ENCODE results near the gene NPAS3. TPM values are rescaled to one million over a fixed set of nuclear protein-coding genes. Genes with fewer than 3 reads are reported as not detected.

Gene NPAS3
- total RNA-seq, 1 donor from 2014 or later, result 1.6 TPM

DNA sequence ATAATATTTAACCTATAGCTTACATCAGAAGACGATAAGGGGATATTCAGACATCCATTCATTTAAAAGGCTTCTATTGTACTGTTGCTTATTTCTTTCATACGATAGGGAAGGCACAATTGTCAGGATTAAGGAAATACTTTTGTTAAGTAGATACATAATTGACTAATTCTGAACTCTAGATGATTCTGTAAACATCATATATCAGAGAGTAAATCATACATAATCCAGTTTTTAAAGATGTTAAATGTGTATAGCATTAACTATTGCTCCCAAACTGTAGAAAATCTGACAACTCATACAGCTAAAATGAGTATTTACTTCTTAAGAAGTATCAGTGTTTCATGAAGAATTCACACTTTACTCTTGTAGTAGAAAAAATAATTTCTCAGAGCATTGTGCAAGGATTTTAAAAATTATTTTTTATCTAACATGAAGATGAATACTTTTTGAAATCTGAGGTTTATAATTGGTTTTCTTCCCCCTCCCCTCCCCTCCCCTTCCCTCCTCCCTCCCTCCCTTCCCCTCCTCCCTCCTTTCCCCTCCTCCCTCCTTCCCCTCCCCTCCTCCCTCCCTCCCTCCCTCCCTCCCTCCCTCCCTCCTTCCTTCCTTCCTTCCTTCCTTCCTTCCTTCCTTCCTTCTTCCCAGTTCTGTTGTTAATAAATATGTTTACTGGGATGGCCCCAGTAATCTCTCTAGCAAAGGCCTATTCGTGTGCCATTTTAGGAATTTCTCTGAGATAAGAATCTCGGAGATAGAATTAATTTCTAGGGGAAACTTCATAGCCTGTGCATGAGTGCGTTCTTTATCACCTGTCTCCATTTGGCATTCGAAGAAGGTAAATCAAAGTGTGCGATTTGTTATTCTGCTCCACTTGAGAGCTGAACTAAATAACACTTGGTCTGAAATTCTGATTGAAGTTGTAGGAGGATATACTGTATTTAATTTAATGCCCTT lies 2.3 kb downstream of the NPAS3 start:
- no peak for DNase-seq (ENCODE audit: low spot score)
- peaks cover 15% of the 10 kb centered on the region for H3K4me1 Mint-ChIP-seq (ENCODE audit: unreplicated experiment)
- no peaks in the 10 kb centered on the region for H3K9me3 Mint-ChIP-seq (ENCODE audit: unreplicated experiment)
- no peak overlapping the region for H3K4me3 Mint-ChIP-seq (ENCODE audit: unreplicated experiment)
- peaks cover 11% of the 10 kb centered on the region for H3K27me3 Mint-ChIP-seq (ENCODE audit: unreplicated experiment)
- no peak for TF ChIP-seq CTCF (IDR thresholded peaks at IDR 0.05; ENCODE audit: unreplicated experiment)
- H3K27ac Mint-ChIP-seq (ENCODE audit: unreplicated experiment), result no peak overlapping the region
- H3K36me3 Mint-ChIP-seq (ENCODE audit: low read depth, unreplicated experiment), result peaks cover 4% of the 10 kb centered on the region

GRCh38 chr14:32941668-32942065 lies 3.0 kb downstream of the NPAS3 start:
- H3K27ac Mint-ChIP-seq (ENCODE audit: unreplicated experiment), result no peak overlapping the region
- peaks cover 12% of the 10 kb centered on the region for H3K4me1 Mint-ChIP-seq (ENCODE audit: unreplicated experiment)
- no peak overlapping the region for H3K4me3 Mint-ChIP-seq (ENCODE audit: unreplicated experiment)
- H3K36me3 Mint-ChIP-seq (ENCODE audit: low read depth, unreplicated experiment), result peaks cover 4% of the 10 kb centered on the region
- H3K27me3 Mint-ChIP-seq (ENCODE audit: unreplicated experiment), result peaks cover 11% of the 10 kb centered on the region
- TF ChIP-seq CTCF (IDR thresholded peaks at IDR 0.05; ENCODE audit: unreplicated experiment), result no peak
- H3K9me3 Mint-ChIP-seq (ENCODE audit: unreplicated experiment), result no peaks in the 10 kb centered on the region
- DNase-seq (ENCODE audit: low spot score), result no peak

DNA sequence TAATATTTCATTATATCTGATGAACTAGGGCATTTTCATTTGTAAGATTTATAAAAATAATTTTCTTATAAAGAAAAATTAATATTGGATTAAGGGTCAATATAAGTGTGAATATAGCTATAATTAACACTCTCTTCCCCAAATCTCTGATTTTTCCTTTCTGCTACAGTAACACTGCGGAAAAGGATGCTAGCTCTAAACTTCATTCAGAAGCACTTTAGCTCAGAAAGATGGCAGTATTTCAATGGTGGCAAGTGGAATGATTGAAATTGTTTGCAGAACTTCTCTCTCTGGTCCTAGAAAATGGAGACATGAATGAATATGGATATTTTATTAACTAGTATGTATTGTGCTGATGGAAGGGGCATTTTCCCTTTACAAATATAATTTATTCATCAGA lies 8.4 kb downstream of the NPAS3 start:
- no peaks in the 10 kb centered on the region for H3K36me3 Mint-ChIP-seq (ENCODE audit: low read depth, unreplicated experiment)
- no peaks in the 10 kb centered on the region for H3K9me3 Mint-ChIP-seq (ENCODE audit: unreplicated experiment)
- H3K27me3 Mint-ChIP-seq (ENCODE audit: unreplicated experiment), result no peaks in the 10 kb centered on the region
- no peak for TF ChIP-seq CTCF (IDR thresholded peaks at IDR 0.05; ENCODE audit: unreplicated experiment)
- H3K4me1 Mint-ChIP-seq (ENCODE audit: unreplicated experiment), result peaks cover 3% of the 10 kb centered on the region
- H3K27ac Mint-ChIP-seq (ENCODE audit: unreplicated experiment), result no peak overlapping the region
- H3K4me3 Mint-ChIP-seq (ENCODE audit: unreplicated experiment), result no peak overlapping the region
- no peak for DNase-seq (ENCODE audit: low spot score)

GRCh38 chr14:32947792-32948191 lies 9.1 kb downstream of the NPAS3 start:
- H3K27ac Mint-ChIP-seq (ENCODE audit: unreplicated experiment), result no peak overlapping the region

More at GRCh38 chr14:32947792-32948191, 9.1 kb downstream of the NPAS3 start:
- TF ChIP-seq CTCF (IDR thresholded peaks at IDR 0.05; ENCODE audit: unreplicated experiment), result no peak
- no peaks in the 10 kb centered on the region for H3K36me3 Mint-ChIP-seq (ENCODE audit: low read depth, unreplicated experiment)
- H3K9me3 Mint-ChIP-seq (ENCODE audit: unreplicated experiment), result no peaks in the 10 kb centered on the region
- peaks cover 3% of the 10 kb centered on the region for H3K4me1 Mint-ChIP-seq (ENCODE audit: unreplicated experiment)
- no peak for DNase-seq (ENCODE audit: low spot score)
- no peaks in the 10 kb centered on the region for H3K27me3 Mint-ChIP-seq (ENCODE audit: unreplicated experiment)
- no peak overlapping the region for H3K4me3 Mint-ChIP-seq (ENCODE audit: unreplicated experiment)
